AG10803 (cell line): Measurements from ENCODE around the gene GAB2.

Experiments
- DNase-seq: peaks from one replicate; pipeline ENCODE4 v3.0.0; 2010; ENCODE audit warnings: low read depth
- H3K4me3 ChIP-seq: 2 replicates; pipeline ENCODE4 v1.5.1; 2011; ENCODE audit warnings: mild to moderate bottlenecking, low read length, control low read depth
- CTCF ChIP-seq: conservative IDR thresholded peaks from 2 replicates; pipeline ENCODE4 v1.5.1; 2011; ENCODE audit warnings: mild to moderate bottlenecking, low read length, control low read depth, inconsistent platforms

Gene GAB2

DNA sequence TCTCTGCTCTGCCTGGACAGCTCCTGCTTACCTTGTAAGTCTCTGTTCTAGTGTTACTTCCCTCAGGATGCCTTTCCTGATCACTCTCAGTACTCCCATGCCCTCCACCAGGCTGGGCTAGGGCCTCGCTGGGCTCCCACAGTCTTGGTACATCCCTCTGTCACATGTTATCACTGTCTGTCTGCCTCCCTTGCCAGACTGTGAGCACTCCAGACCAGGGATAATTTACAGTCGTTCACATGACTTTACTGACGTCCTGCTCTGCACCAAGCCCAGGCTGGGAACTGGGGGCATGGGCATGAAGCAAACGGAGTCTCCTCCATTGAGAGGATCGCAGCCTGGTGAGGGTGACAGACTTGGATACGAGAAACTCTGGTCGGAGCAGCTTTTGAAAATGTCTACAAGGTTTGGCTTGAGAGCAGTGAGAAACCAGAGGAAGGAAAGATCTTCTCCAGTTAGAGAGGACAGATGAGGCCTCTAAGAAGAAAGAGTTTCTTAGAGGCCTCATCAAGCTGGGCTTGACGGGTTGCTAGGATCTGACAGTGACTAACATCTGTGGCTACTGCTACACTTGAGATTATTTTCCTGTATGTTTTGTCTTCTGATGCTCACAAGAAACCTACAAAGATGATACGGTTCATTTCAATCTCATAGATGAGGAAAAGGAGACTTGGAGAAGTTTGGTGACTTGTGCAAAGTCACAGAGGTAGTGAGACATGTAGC lies 216.4 kb downstream of the GAB2 start:
- no peak overlapping the region for H3K4me3 ChIP-seq
- TF ChIP-seq CTCF = no peak
- DNase-seq = no peak

DNA sequence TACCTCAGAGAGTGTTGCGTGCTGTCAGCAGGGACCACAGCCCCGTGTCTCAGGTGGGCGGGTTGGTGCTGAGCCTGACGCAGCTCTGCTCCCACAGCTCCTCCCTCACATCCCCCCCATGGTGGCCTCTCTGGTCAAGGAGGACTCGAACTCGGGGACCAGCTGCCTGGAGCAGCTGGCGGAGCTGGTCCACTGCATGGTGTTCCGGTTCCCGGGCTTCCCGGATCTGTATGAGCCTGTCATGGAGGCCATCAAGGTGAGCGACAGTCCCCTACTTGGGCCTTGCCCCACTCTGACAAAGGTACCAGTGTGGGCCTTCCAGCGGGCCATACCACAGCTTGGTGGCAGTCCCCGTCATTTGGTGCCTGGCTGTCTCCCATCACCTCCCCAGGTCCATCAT lies 217.1 kb downstream of the GAB2 start:
- DNase-seq = no peak
- no peak overlapping the region for H3K4me3 ChIP-seq
- no peak for TF ChIP-seq CTCF

DNA sequence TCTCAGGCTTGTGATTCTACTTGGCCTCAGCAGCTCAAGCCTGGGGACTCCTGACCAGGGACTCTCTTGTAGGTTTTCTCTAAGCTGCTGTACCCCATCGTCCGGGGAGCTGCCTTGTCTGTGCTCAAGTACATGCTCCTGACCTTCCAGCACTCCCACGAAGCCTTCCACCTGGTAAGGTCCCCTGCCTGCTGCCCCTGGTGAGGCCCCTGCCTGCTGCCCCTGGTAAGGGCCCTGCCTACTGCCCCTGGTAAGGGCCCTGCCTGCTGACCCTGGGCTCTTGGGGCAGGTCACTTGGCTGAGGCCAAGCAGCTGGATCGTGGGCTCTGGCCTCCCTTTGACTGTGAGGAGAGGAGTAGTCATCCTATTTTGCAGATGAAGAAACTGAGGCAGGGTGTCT lies 217.6 kb downstream of the GAB2 start:
- no peak overlapping the region for H3K4me3 ChIP-seq
- DNase-seq = no peak
- no peak for TF ChIP-seq CTCF

- DNase-seq = no peak
- no peak for TF ChIP-seq CTCF
- no peak overlapping the region for H3K4me3 ChIP-seq
These were observed 218.0 kb downstream of the GAB2 start for GRCh38 chr11:78199653-78200015.

DNA sequence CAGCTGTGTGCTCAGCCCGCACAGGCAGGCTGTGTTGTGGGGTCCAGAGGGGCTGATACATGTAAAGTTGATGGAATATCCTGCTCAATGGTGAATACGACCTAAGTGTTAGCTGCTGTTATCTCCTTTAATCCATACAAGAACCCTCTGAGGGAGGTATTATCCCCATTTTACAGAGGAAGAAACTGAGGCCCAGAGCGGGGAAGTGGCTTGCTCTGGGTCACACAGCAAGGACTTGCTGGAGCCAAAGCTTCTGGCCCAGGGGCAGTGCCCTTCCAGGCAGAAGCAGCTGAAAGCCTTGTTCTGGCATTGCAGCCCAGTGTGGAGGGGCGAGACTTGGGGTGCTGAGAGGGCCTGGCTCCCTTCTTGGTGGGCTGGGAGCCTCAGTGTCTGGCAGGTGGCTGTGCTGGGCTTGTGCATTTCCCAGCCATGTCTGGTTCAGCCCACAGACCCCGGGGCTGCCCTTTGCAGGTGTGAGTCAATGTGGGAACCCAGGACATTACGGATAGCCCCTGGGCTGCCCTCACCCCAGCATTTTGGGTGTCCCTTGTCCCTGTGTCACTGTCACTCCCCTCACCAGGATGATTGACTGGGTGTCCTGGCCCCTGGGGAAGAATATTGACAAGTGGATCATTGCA lies 218.5 kb downstream of the GAB2 start:
- TF ChIP-seq CTCF = no peak
- no peak for DNase-seq
- H3K4me3 ChIP-seq = no peak overlapping the region

GRCh38 chr11:78197816-78198215 lies 219.8 kb downstream of the GAB2 start:
- TF ChIP-seq CTCF = no peak
- H3K4me3 ChIP-seq = no peak overlapping the region
- no peak for DNase-seq

GRCh38 chr11:78196661-78197091 lies 220.9 kb downstream of the GAB2 start:
- TF ChIP-seq CTCF = no peak
- no peak for DNase-seq
- H3K4me3 ChIP-seq = no peak overlapping the region
